GM21423 (cell line): ENCODE data around the gene KANSL1L.
"Not testable (repeated sequence)": the region's sequence is repeated elsewhere in the genome, so short reads cannot be mapped to it uniquely, and the experiment has no call there.

Experiments
- ATAC-seq: cut with Tn5 transposase; IDR thresholded peaks from one replicate; pipeline ENCODE4 v1.9.1; 2021; ENCODE audit warnings: mild to moderate bottlenecking, moderate library complexity; ENCODE audit not compliant: unreplicated experiment

The KANSL1L gene

DNA sequence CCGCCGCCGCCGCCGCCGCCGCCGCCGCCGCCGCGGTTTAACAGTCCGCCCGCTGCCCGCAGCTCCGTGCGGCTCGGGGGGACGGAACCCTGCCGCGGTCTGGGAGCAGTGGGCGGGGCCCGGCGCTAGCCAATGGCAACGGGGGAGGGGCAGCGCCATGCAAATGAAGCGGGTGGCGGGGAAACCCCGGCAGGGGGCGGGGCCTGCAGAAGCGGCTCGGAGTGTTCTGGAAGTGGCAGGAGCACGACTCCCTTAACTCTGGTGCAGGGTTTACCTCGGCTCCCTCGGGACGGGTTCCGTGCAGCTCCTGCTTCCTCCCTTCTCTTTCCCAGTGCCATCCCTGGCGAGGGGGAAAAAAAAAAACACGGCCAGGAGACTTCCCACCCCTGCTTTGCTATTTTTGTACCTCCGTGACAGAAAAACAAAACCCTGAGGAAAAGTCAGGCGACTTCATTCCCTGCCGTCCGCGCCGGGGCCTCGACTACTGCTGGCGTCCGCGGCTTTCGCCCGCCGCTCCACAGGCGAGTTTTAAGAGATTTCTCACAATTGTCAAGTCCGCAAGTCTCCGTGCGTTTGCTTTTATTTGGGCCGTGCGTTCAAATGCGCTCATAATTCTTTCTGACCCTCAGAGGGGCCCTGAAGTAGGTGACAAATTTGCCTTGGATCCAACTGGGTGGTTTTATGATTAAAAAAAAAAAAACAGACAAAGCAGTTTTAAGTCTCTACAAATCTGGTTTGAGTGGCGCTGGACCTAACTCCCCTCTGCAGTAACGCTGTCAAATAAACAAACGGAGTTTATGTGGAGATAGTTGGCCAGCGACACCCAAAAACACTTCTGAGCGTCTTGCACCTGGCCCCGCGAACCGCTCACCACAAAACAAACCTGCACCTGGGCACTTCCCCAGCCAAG lies at the start of gene KANSL1L:
Gene KANSL1L (minus strand): TSS at position 101 of the 910 bp plus-strand sequence. CDS start 16,827 bp downstream, outside the sequence.
- ATAC-seq: peak; percentile 65

DNA sequence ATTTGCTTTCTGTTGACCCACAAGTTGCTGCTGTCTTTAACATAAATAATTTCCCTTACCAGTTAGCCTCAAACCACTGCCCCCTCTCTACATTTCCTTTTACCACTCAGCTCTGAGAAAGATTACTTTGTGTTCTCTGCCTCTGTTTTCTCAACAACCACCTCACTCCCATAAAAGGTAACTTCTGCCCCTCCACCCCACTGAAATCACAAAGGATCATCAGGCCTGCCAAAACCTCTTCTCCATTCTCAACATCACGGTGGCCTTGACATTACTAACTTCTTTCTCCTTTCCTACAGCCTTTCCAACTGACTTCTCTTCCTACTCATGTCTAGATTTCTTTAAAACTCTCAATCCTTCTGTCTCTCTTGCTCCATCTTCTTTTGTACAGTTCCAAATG lies 43.9 kb upstream of the KANSL1L start:
- ATAC-seq: no peak

DNA sequence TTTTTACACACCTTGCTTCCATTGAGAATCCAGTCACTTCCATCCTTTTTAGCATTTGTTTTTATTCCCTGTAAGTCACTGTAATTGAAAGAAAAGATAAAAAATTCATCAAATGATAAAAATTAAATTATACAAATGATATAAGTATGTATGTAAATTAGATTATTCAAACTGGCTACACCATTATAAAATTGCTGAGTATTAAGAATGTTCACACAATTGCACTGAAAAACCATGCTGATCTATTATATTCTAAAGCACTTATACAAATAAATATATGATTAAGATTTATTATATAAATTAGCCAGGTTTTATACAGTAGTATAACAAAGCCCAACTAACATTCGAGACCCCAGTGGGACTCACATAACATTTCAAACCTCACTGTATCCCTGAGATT lies 39.0 kb upstream of the KANSL1L start:
- ATAC-seq: no peak

DNA sequence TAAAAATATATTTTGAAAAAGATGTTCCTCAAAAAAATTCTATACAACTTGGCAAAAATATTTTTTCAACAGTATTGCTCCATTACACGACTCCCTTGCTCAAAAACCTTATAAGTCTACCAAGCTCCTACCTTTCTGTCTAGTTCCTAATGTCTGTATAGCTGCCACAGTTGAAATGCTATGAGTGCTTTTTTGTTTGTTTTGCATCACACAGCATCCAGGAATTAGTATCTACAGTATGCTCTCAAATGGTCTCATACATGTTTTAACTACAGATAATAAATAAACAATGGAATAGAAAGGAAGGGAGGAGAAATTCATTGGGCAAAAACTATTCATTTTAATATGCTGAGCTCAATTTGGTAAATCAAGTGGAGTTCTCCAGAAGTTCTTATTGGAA lies 36.7 kb upstream of the KANSL1L start:
- ATAC-seq: no peak

- no peak for ATAC-seq
Observed at GRCh38 chr2:210203558-210203957, 32.3 kb upstream of the KANSL1L start.

- ATAC-seq: no peak
Observed at GRCh38 chr2:210203147-210203546, 31.9 kb upstream of the KANSL1L start.

DNA sequence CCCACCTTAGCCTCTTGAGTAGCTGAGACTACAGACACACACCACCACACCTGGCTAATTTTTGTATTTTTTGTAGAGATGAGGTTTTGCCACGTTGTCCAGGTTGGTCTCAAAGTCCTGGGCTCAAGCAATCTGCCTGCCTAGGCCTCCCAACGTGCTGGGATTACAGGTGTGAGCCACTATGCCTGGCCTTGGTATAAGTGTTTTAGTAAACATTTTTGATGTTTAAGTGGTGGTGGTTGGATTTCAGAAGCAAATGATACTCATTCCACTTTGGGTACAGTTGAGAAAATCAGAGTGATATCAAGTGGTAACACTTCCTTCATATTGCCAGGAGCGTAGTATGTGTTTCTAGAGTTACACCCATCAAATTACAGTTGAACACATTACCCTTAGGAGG lies 28.6 kb upstream of the KANSL1L start:
- ATAC-seq: no peak

GRCh38 chr2:210199186-210199765 lies 28.1 kb upstream of the KANSL1L start:
- ATAC-seq: no peak

- no peak for ATAC-seq
Observed at GRCh38 chr2:210198326-210198725, 27.1 kb upstream of the KANSL1L start.

GRCh38 chr2:210197720-210198119 lies 26.5 kb upstream of the KANSL1L start:
- ATAC-seq: no peak

DNA sequence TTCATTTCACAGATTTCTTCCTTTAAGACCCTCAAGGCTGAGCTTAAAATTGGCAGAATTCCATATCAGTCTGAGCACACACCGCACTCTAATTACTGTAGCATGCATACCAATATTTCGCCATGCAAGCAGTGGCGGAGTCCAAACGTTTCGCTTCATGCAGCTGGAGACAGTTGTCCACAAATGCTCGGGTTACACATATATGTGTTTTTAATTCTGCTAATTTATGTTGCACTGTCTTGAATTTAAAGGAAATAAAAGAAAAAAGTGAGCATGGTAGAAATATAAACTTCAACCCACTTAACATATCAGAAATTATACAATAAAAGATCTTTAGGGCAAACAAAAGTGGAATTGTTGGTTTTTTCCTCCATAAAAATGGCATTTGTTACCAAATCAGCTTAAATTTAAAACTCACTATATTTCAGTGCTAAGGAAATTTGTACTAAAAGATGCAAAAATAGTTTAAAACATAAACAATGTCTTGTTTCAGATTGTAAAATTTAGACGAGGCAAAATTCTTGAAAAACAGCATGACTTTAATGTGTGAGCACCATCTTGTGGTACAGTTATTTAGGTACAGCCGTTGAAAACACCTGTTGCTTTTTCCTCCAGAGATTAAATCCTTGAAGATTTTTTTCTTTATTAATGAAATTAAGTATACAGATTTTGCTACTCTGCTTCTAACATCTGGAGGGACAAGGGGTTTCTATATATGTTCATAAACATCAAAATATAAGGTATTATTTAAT lies 24.1 kb upstream of the KANSL1L start:
- no peak for ATAC-seq

GRCh38 chr2:210190345-210190744 lies 19.1 kb upstream of the KANSL1L start:
- ATAC-seq: peak; percentile 76

- peak; percentile 40 for ATAC-seq
Observed at GRCh38 chr2:210189452-210190138, 18.4 kb upstream of the KANSL1L start.

DNA sequence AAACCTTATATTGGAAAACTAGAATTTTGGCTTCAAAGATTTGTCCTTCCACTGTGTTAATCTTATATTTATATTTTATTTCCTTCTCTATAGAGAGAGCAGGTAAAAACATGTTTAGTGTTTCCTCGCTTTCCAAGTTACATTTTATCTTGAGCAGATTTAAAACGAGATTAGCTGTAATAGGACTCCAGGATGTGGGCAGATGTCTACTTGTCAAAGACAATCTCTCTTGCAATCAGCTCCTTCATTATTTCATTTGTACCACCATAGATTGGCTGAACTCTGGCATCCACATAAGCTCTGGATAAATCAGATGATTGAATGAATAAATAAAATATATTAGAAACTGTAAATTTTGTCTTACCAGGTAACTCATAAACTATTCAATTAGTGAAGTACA lies 17.5 kb upstream of the KANSL1L start:
- ATAC-seq: no peak

- ATAC-seq: no peak
Observed at GRCh38 chr2:210188190-210188589, 17.0 kb upstream of the KANSL1L start.

DNA sequence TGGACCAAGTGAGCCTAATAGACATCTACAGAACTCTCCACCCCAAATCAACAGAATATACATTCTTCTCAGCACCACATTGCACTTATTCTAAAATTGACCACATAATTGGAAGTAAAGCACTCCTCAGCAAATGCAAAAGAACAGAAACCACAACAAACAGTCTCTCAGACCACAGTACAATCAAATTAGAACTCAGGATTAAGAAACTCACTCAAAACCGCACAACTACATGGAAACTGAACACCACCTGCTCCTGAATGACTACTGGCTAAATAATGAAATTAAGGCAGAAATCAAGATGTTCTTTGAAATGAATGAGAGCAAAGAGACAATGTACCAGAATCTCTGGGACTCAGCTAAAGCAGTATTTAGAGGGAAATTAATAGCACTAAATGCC lies 12.7 kb upstream of the KANSL1L start:
- ATAC-seq: not testable (repeated sequence)

DNA sequence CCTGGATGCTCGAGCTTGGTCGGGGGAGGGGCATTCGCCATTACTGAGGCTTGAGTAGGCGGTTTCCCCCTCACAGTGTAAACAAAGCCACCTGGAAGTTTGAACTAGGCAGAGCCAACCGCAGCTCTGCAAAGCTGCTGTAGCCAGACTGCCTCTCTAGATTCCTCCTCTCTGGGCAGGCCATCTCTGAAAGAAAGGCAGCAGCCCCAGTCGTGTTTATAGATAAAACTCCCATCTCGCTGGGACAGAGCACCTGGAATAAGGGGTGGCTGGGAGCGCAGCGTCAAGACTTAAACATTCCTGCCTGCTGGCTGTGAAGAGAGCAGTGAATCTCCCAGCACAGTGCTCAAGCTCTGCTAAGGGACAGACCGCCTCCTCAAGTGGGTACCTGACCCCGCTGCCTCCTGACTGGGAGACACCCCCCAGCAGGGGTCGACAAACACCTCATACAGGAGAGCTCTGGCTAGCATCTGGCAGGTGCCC lies 10.4 kb upstream of the KANSL1L start:
- ATAC-seq: not testable (repeated sequence)

- ATAC-seq: not testable (repeated sequence)
Observed at GRCh38 chr2:210181033-210181605, 9.9 kb upstream of the KANSL1L start.

DNA sequence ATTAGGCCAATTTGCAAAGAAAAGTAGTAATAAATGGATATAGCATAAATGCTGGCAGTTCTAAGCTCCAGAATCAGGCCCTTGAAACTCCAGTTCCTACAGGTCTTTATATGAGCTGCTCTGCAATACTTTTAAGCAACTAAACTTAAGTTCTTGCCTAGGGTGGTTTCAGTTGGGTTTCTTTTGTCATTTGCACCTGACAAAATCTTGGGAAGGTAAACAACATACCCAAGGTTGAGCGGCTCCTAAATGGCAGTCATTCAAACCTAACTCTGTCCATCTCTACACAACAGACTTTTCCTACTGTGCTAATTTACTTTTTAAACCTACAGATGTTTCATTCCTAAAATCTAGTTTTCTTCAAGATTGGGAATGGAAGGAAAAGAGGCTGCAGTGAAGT lies 9.3 kb upstream of the KANSL1L start:
- ATAC-seq: no peak

DNA sequence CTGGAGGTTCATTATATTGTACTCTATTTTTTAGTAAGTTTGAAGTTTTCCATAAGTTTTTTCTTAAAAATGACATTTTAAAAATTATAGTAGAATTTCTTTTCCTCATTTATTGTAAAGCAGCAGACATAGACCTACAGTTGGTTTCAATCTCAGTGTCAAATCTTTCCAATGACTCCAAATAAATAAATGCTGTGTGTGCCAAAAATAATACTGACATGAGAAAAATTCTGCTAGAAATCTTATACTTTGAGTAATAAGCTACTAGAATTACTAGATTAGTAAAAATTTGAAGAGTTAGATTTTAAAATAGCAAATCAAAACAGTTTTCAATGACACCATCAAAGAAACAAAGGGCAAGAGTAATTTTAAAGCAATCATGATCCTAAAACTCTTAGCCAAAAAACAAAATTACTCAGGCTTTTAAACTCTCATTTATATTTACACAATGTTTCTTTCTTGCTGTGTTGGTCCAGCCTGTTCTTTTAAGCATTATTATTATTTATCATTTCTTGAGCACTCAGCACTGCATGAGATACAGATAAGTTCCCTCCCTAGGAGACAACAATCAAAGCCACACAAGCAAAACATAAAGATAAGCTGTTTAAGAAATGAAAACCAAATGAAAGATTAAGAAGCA lies 8.3 kb upstream of the KANSL1L start:
- ATAC-seq: no peak
